Measurements from ENCODE around the gene TFDP1. TPM values are rescaled to one million over a fixed set of nuclear protein-coding genes. Genes with fewer than 3 reads are reported as not detected.
"Not testable (repeated sequence)": the region's sequence is repeated elsewhere in the genome, so short reads cannot be mapped to it uniquely, and the experiment has no call there.

Gene TFDP1
- polyA plus RNA-seq, 1 donor = 55.5 TPM

DNA sequence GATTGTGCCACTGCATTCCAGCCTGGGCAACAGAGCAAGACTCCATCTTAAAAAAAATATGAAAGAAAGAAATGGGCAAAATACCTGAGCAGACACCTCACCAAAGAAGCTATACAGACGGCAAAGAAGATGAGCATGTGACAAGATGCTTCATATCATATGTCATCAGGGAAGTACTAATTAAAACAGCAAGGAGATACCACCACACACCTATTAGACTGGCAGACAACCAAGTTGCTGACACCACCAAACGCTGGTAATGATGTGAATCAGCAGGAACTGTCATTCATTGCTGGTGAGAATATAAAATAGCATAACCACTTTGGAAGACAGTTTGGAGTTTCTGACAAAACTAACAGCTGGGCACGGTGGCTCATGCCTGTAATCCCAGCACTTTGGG is 11.5 kb upstream of the TFDP1 start:
- DNase-seq = no peak

DNA sequence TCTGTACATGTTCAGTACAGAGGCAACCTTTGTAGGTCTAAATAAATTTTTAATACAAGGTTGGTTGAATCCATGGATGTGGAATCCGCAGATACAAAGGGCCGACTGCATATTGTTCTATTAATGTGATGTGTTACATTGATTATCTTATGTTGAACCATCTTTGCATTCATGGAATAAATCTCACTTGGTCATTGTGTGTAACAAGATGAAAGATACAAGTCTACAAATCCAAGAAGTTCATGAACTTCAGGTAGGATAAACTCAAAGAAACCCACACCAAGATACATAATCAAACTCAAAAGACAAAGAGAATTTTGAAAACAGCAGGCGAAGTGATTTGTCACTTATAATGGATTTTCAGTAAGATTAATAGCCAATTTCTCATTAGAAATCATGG is 8.0 kb upstream of the TFDP1 start:
- DNase-seq = no peak

DNA sequence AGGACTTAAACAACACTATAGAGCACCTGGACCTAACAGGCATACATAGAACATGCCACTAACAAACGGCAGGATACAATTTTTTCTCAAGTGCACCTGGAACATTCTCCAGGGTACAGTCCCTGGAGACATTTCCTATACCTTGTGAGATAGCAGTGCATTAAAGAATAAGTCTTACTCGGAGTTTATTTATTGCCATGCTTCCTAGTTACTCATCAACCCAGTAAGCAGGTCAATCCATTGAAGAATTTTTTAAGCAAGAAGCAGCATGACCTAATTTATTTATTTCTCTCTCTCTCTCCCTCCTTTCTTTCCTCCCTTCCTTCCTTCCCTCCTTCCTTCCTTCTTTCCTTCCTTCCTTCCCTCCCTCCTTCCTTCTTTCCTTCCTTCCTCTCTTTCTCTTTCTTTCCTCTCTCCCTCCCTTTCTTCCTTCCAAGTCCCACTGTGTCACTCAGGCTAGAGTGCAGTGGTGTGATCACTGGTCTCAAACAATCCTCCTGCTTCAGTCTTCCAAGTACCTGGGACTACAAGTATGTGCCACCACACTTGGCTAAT is 6.6 kb upstream of the TFDP1 start:
- DNase-seq = no peak

DNA sequence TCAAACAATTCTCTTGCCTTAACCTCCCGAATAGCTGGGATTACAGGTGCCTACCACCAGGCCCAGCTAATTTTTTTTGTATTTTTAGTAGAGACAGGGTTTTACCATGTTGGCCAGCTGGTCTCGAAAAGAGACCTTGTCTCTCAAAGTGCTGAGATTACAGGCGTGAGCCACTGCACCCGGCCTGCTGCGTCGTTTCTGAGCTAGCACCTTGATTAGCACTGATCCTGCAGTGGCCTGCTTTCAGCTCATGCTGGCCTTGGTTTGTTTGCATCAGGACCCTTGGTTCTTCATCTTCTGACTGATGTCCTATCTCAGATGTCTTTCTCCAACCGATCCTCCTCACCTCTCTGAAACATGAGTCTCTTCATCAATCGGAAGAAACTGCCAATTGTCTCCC is 4.9 kb upstream of the TFDP1 start:
- DNase-seq = no peak

DNA sequence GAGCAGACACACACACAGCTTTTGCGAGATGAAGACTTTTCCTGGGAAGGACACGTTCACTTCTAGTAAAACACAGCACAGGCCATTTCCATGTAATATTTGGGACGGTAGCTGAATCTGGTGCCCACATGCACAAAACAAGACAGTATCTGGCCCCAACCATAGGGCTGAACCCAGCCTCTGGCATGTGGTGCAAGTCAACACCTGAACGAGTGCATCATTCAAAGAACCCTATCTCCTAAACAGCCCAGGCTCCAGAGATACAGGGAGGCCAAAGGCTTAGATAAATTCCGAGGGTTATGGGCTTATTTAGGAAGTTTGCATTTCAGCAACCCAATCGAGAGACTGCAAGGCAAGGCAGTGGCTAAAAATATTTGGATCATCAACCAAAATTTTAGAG is 2.7 kb upstream of the TFDP1 start:
- DNase-seq = no peak

DNA sequence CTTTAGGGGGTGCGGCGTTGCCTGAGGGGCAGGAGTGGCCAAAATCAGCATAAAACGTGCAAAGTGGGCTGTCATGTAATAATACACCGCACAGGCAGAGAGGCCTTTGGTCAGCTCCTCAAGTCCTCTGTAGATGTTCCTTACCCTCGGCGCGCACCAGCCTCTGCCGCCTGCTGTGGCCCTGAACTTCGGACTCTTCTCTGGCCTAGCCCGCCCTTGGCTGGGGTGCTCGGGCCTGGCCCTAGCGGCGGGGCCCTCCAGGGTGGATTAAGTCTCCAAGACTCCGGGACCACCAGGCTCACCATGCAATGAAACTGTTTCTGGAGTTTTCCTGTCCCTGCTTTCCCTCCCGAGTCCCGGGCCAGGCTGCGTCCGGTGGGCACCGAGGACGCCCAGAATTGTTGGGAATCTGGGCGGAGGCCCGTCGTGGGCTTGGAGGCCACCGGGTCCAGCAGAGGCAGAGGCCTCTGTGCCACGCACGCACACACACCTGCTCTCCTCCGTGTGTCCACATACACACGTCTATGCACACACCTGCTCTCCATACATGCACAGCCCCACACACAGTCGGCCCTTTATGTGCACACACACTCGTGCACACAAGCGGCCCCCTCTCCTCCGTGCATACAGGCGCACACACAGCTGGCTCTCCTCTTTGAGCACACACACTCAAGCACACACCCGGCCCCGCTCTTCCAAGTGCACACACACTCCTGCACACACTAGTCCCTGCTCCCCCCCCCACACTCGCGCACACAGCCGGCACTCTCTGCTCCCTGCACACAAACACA is 1.5 kb upstream of the TFDP1 start:
- DNase-seq = no peak

DNA sequence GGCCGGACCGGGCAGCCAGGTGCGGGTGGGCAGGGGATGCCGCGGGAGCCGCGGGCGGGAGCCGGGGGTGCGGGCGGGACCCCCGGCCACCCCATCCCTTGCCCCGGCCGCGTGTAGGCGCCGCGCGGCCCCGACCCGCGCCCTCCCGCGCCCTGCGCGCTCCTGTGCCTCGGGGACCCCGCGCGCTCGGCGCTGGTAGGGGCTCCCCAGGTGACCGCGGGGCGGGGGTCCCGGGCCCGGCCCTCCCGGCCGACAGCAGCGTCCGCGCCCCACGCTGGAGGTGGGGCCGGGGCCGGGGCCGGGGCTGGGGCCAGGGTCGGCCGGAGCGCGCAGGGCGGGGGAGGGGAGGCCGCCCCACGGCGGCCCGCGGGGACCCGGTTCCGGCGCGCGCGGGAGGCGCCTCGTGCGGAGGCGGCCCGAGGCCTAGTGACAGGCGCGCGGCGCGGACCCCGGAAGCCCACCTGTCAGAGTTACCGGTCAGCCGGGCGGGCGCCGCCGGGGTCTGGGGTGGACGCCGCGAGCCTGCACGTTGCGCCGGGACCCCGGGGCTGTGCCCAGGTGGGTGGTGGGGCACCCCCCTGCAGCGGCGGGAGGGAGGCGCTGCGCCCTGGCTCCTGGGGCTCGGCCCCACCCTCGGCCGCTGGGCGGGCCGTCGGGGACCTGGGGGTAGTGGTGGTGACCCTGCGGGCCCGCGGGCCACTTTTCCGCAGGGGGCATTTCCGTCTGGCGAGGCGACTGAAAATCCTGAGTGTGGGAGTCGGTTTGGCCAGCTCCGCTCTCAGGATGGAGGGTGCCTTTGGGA is 518 bp downstream of the TFDP1 start:
- DNase-seq = no peak

DNA sequence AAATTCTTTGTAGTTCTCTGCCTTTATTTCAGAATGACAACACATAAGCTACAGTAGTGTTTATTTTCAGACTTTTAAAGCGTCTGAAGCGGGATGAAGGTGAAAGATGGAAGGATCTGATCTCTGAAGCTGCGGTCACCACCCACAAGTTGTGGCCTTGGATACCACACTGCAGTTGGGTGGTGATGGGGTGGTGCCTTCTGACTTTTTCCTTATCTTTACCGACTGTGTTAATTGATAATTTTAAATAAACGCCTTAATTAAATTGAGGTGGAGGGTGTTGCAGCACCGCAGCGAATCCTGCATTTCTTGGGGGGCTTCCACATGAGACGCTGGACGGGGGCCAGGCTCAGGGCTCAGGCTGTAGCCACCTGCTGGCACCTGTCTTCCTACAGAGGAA is 1.3 kb downstream of the TFDP1 start:
- no peak for DNase-seq

DNA sequence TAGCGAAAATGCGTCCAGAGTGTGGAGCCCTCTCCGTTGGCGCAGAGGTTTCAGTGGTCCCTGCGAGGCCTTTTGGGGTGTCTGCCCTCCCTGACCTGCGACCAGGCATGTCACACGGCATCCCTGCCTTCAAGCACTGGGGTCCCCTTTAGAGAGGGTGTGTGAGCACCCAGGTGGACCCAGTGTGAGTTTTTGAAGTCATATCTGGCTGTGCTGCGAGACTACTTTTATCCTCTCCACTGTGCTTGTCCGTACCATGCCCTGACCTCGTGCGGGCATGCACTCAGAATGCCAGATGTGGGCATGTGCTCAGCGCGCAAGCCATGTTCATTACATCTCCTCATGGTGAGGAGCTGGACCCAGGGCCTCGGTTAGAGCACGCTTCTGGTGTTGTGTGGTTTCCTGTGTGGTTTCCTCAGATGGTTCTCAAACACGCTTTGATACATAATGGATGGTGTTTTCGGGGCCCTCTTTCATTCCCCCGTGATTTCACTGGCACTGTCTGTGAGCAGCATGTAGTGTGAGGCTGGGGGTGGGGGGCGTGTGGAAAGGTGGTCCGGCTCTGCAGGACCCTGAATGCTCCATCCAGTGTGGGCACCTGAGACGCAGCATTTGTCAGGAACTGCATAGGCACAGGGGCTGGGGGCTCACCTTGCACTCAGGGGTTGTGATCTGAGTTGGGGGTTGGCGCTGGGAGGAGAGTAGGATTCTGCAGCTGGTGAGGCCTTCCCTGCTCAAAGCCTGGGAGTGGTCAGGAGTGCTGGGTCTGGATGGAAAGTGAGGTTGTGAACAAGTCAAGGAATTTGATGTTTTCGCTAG is 2.3 kb downstream of the TFDP1 start:
- DNase-seq = no peak

DNA sequence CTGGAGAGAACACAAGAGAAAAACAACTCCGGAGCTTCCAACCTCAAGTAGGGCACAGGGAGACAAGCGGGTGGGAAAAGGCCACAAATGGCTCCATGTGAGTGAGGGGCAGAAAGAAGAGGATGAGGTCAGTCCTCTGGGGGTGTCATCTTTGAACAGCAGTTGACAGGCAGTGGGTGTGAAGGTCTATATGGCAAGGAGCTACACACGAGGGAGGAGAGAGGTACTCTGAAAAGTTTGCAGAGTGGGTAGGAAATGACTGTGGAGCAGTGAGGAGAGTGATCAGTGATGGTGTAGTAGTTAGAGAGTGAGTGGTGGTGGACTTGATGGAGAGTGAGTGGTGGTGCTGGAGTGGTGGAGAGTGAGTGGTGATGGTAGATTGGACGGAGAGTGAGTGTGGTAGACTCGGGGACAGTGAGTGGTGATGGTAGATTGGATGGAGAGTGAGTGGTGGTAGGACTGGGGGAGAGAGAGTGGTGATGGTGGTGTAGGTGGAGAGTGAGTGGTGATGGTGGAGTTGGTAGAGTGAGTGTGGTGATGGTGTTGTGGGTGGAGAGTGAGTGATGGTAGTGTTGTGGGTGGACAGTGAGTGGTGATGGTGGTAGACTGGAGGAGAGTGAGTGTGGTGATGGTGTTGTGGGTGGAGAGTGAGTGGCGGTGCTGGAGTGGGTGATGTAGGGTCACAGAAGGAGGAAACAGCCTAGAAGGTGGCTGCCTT is 4.0 kb downstream of the TFDP1 start:
- no peak for DNase-seq

DNA sequence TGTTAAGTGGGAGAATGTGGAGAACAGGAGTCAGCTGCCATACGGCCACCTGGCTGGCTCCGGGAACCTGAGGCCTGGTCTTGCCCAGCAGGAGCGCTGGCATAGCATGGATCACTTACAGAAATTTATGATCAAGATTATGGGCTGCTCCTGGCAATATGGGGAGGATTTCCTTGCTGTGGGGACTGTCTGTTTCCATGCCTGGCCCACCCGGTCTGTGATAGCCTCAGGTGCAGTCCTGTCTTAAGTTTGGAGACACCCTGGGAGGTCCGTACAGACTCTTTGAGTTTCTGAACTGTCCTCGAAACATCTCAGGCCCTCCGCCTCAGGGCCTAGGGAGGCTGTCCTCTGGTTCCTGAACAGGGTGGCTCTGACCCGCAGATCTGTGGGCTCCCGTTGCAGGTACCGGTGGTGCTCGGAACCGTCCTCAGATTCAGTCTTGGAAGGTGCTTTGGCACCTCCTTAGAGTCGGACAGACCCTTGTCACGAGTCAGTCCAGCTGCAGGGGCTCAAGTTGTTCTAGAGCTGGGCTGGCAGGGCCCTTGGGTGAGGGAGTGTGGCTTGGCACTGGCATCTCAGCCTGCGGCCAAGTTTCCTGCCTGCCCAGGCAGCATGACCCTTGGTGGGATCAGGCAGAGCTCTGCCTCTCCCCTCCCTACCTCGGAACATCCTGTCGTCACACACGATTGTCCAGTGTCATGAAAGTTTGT is 4.9 kb downstream of the TFDP1 start:
- DNase-seq = no peak

DNA sequence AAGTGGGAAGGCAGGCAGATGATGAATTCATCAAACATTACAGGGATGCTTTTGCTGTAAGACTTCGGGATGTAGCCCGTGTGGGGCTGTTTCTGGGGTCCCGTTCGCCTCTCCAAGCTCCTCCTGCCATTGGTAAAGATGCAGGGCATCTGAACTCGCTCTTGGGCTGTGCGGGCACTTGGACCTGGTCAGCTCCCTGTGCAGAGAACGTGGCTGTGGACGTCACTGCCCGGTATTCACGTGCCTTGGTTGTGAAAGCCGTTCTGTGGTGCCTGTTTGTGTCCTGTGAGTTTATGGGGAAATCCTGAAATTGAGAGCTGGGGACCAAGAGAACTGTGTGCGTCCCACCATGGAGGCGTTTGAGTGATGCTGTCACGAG is 5.4 kb downstream of the TFDP1 start:
- no peak for DNase-seq

DNA sequence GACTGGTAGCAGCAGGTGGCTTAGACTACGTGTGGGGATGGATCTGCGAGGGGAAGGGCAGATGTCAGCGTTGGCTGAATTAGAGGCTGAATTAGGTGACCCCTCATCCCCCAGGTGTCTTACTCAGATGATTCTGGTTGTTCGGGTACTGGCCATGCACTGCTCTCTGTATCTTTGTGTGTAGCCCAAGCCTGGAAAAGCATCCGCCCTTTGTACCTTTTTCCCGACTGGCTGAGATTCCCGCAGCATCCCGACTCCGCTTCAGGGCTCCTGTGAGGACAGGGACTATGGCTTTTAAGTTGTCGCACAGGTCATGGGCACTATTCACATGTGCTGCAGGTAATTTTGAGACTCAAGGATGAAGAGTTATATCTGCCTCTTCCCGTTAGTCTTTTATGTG is 7.2 kb downstream of the TFDP1 start:
- no peak for DNase-seq

DNA sequence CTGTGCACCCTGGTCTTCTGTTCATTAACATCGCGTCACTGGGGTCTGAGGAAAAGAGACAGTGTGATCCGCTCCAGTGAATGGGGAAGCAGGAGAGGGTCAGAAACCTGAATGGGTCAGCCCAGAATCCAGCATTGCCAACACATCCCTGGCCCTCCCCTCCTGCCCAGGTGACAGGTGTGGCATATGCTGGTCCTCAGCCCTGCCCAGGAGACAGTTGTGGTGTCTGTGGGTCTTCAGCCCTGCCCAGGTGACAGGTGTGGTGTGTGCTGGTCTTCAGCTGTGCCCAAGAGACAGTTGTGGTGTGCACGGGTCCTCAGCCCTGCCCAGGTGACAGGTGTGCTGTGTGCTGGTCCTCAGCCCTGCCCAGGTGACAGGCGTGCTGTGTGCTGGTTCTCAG is 8.0 kb downstream of the TFDP1 start:
- no peak for DNase-seq

DNA sequence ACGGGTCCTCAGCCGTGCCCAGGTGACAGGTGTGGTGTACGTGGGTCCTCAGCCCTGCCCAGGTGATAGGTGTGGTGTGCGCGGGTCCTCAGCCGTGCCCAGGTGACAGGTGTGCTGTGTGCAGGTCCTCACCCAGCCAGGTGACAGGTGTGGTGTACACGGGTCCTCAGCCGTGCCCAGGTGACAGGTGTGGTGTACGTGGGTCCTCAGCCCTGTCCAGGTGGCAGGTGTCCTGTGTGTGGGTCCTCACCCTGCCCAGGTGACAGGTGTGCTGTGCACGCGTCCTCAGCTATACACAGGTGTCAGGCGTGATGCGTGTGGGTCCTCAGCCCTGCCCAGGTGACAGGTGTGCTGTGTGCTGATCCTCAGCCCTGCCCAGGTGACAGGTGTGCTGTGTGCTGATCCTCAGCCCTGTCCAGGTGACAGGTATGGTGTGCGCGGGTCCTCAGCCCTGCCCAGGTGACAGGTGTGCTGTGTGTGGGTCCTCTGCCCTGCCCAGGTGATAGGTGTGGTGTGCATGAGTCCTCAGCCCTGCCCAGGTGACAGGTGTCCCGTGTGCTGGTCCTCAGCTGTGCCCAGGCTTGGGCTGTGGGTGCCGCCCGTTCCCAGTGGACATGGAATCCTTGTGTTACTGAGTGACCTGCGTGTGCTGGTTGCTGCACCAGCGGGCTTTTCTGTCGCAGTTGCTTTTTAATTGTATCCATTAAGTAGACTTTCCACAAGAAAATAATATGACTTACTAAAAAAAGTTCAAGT is 9.7 kb downstream of the TFDP1 start:
- not testable (repeated sequence) for DNase-seq

DNA sequence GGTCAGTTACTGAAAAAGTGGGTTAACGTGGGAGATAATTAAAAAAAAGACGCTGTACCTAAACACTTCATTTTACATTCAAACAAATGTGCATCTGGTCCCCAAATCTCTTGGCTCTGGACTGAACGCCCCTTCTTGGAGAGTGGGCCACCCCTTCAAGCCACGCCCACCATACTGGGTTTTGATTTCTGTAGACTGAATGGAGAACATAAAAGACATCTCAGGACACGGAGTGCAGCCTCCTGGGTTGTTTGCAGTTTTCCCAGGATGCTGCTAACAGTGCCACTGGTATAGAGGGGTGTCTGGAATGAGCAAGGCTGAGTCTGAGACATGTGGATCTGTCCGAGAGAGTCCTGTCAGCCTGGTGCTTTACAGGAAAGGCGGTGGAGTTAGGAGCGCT is 10.6 kb downstream of the TFDP1 start:
- no peak for DNase-seq

DNA sequence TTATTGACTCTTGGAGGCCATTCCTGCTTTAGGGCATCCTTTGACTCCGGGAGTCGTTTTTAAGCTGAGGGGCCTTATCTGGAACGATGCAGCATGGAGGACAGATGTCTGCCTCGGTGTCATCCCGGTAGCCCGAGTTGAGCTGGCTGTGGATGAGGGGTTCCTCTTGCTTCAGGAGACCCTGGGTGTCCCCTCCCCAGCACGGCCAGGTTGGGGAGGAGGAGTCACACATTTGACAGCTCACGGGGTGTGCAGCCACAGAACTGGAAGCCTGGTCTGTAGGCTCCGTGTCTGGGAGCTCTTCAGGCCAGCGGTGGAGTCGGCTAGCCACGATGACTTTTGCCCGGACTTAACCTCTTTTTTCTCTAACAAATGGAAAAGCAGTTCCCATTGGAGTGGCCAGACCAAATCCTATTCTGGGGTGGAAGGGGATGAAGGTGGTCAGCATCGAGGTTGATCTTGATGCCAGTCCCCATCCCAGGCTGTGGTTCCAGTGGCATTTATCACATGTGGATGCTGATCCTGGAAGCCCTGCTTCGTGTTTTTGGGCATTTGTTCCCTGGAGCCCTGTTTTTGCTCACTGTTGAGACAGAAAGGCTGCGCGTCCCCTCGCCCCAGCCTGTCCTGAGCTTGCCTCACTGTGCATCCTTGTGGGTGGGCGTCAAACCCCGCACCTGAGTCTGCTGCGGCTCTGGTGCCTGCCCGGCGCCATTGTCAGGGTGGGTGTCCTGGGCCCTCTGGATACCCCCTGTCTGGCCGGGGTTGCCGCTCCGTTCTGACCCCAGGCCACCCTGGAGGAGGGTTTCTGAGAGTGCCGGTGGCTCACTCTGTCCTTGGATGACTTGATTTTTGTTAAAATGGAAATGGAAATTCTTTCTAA is 12.0 kb downstream of the TFDP1 start:
- no peak for DNase-seq

DNA sequence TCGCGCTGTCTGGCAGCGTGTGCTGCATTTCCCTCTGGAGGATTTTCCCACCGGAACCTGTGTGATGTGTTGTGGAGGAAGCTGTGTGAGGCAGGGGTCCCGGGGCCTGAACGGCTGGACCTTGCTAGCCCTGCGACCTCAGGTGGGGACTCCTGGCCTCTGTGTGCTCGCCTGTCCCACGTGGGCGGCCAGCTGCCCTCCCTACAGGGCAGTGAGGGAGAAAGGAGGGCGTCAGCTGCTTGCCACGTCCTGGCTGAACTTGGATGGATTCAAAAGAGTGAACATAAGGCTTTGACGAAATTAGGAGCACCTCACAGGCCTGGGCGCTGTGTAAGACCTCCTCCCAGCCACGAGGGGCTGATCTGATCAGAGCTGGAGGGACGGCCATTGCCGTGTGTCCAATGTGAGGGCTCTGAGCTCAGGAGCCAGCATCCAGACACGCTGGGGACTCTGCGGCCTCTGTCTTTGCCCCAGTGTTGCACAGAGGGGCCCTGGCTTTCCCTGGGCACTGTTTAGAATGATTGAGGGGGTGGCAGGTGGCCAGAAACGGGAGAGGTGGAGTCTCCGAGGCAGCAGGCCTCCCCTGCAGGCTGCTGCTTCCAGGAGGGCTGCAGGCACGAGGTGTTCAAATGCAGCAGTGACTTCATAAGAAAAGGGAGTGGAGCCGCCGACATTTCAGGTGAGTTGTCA is 13.0 kb downstream of the TFDP1 start:
- no peak for DNase-seq

DNA sequence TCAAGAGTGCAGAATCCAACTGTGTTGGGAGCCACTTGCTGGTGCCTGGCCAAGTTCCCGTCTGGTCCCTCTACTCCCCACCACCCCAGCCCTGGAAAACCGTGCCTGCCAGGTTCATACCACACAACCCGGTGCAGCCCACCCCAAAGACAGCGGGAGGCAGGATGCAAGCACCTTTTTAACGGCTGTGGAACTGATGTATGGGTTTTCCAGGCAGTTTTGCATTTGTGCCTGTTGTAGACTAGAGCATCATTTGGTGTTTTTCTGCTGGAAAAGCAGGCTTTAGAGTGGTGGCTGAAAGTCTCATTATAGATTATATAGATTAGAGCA is 13.5 kb downstream of the TFDP1 start:
- no peak for DNase-seq

Data from hindlimb muscle (tissue), 1 donor.